GM08714 (cell line): ENCODE measurements around the gene RDH5.

Experiments used
- H3K4me3 ChIP-seq: fragments of 200-500 bp; sonication (Bioruptor generic); 2 replicates; pipeline ENCODE4 v1.5.1; 2014; ENCODE audit warnings: mild to moderate bottlenecking, low read length, inconsistent platforms
- ZNF274 ChIP-seq: IDR thresholded peaks from 2 replicates; pipeline ENCODE4 v1.6.1; 2012; ENCODE audit warnings: mild to moderate bottlenecking, low read depth, low read length

Gene RDH5

DNA sequence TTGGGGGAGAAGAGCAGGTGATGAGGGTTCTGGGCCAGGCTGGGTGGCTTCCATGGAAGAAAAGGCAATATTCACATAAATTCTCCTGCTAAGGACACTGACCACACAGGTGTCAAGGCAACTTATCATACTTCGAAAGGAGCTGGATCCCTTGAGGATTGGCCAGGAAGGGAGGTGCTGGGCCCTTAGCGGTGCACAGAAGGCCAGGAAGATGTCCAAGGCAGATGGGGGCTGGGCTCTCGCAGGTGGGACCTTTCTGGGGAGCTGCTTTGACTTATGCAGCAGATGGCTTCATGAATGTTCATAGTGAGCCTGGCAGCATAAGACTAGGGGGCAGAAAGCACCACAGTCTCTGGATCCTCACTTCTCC is 4.7 kb downstream of the RDH5 start:
- no peak overlapping the region for H3K4me3 ChIP-seq
- TF ChIP-seq ZNF274, result no peak

DNA sequence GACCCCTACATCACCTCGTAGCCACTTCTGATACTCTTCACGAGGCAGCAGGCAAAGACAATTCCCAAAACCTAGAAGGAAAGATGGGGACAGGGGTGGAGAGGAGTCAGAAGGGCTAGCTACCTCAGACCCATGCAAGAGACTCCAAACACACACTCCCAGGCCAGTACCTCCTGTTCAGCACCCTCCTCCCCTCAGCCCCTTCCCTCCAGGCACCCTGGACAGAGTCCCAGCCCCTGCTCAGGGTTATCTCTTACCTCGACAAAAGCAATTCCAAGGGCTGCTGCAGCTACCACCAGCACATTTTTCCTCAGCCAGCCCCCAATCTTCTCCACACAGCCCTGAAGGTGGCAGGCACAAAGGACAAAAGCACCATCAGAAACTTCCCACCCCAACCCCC is 5.4 kb downstream of the RDH5 start:
- no peak for TF ChIP-seq ZNF274

DNA sequence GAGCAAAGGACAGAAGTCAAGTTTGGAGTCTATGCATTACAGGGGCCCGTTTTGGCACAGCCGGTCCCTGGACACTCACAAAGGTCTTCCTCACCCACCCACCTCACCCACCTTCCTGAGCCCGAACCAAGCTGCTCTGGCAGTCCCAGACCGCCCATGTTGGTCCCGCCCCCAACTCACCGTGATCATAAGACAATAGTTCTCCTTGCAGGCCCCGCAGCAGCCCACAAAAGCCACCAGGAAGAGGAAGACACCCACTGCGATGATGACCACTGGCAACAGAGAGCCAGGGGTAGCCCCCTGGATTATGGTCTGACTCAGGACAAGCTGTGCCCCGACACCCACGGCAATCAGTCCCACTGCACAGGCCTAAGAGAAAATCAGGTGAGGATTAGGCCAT is 6.8 kb downstream of the RDH5 start:
- H3K4me3 ChIP-seq, result no peak overlapping the region
- TF ChIP-seq ZNF274, result no peak

More for the DNA sequence above, 5.4 kb downstream of the RDH5 start:
- no peak overlapping the region for H3K4me3 ChIP-seq

DNA sequence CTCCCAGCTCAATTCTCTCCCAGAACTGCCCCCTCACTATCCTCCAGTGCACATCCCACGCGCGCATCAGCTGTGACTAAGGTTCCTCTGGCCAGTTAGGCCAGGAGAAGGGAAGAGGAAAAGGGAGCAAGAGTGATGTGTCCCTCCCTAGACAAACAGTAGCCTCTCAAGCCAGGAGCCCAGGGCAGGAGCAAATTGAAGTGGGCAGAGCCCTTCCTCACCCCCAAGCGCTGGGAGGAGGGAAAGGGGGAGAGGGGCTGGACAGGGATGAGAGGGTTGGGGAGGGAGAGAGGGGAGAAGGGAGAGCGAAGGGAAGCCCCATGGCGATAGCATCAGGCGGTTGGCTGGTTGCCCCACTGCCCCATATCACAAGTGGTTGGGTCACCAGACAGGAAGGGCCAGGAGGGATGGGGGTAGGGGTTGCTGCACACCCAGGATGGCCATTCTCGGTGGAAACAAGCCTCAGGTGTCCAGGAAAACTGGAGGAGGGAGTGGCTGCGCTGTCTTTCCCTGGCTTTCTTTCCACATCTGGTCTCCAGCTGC is 7.5 kb downstream of the RDH5 start:
- H3K4me3 ChIP-seq, result peak overlapping the region; percentile 73
- TF ChIP-seq ZNF274, result no peak

DNA sequence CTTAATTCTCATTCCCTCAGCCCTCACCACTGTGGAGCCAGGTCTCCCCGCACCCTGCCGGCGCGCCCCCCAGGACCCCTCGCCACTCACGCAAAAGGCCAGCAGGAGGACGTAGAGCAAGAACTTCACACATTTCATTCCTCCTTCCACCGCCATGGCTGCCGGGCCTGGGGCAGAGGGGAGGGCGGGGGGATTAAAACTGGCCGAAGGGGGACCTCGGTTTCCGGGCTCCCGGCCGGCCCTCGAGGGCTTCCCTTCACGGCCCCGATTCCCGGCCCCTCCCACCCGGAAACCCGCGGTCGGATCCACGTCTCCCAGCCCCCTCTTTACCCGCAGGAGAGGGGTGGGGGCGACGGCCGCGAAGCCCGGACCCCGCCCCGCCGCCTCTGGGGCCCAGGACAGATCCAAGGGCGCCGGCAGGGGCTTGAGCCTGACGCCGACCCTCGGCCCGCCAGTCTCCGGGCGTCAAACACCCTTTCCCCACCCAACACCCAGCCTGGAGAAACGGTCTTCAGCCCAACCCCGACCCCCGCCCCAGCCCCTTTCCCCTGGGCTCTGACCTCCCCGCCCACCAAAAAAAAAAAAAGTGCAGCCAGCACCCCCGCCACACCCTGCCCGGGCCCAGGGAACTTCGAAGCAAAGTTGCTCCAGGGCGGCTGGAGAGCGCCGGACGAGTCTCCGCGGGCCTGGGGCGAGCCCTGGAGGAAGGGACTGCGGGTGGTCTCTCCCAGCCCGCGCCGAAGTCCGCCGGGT is 8.2 kb downstream of the RDH5 start:
- TF ChIP-seq ZNF274, result no peak

DNA sequence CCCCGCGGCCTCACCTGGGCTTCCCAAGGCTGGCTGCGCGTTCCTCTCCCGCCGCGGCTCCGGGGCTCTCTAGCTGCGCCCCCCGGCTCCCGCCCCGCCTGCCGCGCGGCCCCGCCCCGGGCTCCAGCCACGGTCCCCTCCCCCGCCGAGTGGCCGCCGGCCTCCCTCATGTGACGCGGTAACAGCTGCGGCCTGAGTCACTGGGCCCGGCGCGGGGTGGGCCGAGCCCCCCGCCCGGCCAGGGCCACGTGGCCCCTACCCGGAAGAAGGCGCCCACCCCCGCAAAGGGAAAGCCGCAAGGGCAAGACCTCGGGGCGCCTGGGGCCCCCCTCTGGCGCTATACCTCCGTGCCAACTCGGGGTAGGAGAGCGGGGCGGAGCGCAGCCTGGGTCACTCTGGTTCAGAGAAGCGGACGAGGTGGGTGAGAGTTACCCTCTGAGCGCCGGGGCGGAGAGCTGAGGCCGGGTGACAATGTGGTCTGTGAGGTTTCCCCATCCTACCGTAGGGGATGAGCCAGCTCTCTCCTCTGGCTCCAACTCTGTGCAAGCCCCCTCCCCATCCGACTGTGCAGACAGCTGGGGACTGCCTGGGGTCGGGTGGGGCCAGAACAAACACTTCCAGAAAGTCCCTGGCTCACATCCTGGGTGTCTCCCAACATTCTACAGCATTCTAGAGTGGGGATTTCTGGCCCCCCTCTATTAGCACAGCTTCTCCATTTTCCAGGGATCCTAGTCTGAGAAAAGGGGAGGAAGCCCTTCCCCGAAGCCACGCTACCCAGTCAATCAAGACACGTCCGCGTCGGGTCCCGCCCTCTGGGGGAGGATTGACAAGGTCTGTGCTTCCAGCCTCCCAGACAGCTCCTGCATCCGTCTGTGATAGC is 9.0 kb downstream of the RDH5 start, which contains the start of gene CD63:
TSS of gene CD63 (minus strand) at position 71 of the 880 bp plus-strand sequence. CDS start 668 bp downstream, outside the sequence.
- no peak for TF ChIP-seq ZNF274

More for the DNA sequence above, 8.2 kb downstream of the RDH5 start:
- peak overlapping the region; percentile 73 for H3K4me3 ChIP-seq

DNA sequence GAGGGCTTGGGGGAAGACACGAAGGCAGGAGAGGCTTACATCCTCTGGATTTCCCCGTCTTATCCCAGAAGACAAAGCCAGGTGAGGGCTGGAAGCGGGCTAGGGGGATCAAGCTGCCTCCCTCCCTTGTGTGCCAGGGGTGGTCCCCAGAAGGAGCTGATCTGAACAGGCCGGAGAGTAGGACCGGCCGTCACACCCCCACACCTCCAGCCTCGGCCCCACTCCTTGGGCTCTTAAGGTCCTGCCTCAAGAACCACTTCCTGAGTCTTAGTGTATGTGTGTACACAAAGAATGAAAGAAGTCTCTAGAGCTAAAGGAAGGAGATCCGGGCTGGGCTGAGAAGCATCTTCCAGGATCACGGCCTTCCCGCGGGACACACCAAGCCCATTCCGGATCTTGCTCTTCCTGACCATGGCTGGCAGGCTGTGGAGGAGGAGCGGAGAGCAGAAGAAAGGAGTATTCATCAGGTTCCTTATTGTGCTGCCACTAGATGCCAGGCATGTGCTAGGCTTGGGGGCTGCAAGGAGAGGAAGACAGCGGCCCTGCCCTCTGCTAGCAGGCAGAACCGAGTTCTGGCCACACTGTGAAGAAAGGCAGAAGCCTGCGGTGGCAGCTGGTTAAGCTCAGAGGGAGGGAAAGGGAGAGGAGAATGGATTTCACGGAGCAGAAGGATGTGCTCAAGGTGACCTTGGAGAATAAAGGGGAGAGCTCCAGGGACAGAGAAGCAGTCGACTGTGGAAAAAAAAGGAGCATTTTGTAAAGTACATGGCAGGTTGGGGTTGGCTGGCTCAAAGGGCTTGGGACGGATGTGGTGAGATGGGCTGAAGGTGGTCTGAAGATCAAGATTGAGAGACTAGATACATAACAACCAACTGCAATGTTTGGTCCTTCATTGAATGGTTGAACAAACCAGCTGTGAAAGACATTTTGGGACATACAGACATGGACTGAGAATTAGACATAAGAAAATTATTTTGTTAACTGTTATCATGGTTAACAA is 9.9 kb downstream of the RDH5 start:
- H3K4me3 ChIP-seq, result peak overlapping the region; percentile 73; the same call in 1 of the 2 replicates
- no peak for TF ChIP-seq ZNF274

More for the DNA sequence above, 9.0 kb downstream of the RDH5 start, which contains the start of gene CD63:
- H3K4me3 ChIP-seq, result peak within 1 kb of the TSS; percentile 73

DNA sequence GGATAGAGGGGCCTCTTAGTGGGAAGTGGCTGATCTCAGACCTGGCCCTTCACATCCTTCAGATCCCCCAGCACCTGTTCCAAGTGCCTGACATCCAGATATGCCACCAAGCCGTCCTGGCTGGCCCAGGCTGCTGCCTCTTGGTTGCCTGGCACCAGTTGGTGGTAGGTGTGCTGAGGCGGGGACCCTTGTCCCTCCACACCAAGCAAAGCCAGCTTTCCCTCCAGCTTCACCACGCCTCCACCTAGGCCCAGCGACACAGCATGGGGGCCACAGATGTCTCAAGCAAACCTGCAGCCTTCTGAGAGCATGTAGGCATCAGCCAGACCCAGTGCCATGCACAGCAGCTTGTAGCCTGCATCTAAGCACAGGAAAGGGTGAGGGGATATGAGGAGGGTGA is 12.1 kb downstream of the RDH5 start:
- H3K4me3 ChIP-seq, result no peak overlapping the region
- TF ChIP-seq ZNF274, result no peak

DNA sequence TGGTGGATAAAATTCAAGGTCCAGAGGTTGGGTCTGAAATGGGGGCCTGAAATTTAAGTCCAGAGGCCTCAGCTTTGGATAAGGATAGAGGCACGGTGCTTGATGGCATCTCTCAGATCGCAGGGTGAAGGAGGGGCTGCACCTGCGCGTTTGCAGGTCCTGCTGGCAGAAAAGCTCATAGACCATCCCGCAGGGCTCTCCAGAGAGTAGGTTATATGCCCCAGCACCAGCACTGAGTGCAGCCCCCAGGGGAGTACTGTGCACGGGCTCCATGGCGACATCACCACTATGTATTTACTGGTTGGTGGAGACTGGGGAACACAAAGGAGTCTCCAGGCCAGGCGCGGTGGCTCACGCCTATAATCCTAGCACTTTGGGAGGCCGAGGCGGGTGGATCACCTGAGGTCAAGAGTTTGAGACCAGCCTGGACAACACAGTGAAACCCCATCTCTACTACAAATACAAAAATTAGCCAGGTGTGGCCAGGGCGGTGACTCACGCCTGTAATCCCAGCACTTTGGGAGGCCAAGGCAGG is 12.9 kb downstream of the RDH5 start:
- TF ChIP-seq ZNF274, result no peak
- no peak overlapping the region for H3K4me3 ChIP-seq

DNA sequence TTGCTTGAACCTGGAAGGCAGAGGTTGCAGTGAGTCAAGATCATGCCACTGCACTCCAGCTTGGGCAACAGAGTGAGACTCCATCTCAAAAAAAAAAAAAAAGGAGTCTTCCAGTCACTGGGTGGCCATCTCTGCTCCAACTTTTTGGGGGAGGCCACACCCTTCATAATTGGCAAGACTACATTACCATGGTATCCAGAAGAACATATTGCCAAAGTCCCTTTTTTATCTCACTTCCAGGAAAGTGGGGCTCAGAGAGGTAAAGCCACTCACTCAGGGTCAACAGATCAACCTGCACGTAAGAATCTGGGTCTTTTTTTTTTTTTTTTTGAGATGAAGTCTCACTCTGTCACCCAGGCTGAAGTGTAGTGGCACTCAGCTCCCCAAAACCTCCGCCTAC is 13.7 kb downstream of the RDH5 start:
- H3K4me3 ChIP-seq, result no peak overlapping the region
- no peak for TF ChIP-seq ZNF274

DNA sequence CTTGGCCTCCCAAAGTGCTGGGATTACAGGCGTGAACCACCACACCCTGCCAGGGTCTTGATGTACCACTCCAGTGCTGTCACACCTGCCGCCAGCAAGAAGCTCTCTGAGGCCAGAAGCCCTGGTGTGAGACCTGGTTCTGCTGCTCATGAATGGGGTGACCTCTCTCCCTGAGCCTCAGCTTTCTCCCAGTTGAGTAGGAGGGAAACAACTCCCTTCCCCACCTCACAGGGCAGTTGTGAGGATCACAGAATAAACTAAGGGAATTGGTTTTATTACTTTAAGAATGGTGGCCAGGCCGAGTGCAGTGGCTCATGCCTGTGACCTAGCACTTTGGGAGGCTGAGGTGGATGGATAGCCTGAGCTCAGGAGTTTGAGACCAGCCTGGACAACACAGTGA is 14.4 kb downstream of the RDH5 start:
- TF ChIP-seq ZNF274, result no peak

DNA sequence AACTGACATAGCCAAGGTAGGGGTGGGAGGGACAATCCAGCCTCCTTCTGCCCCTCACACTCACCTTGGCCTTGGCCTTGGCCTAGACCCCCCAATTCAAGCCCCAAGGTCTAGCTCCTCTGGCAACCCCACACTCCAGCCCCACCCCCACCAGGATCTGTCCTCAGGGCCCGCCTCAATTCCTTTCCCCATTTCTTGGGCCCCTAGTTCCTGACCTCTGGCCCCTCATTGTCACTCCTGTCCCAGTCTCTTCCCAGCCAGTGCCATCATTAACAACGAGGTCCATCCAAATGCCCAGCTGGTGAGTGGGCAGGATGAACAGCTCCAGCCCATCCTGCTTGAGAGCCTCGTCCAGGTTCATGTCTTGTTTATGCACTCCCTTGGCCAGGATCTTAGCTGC is 15.9 kb downstream of the RDH5 start:
- no peak overlapping the region for H3K4me3 ChIP-seq
- TF ChIP-seq ZNF274, result no peak

More for the DNA sequence above, 14.4 kb downstream of the RDH5 start:
- H3K4me3 ChIP-seq, result no peak overlapping the region
